HG03342 (cell line): ENCODE measurements around the gene PGP.

ENCODE experiments used
- ATAC-seq: cut with Tn5 transposase; IDR thresholded peaks from one replicate; pipeline ENCODE4 v1.9.1; 2021; ENCODE audit warnings: mild to moderate bottlenecking, moderate library complexity; ENCODE audit not compliant: unreplicated experiment

Gene PGP

DNA sequence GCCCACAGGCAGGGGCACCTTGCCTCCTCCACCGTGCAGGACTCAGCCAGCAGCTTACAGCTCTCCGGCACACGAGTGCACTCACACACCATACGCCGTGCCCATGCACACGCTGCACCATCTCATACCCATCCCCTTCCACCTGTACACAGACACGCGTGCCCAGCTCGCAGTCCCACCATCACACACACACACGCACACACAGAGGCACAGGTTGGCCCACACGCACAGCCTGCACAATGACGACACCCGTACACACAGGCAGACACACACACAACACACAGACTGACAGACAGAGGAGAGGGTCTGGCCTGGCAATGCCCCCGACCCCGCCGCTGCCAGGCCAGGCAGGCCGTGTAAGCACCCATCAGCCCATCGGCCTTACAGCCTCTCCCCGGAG is 30.3 kb downstream of the PGP start:
- ATAC-seq: no peak

DNA sequence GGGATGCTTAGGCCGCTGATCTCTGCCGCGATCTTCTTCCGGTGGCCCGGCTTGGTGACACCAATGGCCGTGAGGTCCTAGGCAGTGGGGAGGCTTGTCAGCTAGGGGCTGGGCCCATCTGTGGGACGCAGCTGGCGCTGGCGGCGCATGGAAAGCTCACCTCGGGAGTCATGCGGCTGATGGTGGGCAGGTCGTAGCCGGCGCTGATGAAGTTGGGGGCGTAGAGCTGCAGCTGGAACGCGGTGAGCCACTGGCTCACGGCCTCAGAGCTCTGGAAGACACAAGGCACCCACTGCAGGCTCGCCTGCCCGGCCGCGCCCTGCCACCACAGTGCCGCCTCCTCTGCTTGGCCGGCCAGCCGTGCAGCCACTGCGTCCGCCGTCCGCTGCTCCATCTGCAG is 31.0 kb downstream of the PGP start:
- ATAC-seq: no peak

DNA sequence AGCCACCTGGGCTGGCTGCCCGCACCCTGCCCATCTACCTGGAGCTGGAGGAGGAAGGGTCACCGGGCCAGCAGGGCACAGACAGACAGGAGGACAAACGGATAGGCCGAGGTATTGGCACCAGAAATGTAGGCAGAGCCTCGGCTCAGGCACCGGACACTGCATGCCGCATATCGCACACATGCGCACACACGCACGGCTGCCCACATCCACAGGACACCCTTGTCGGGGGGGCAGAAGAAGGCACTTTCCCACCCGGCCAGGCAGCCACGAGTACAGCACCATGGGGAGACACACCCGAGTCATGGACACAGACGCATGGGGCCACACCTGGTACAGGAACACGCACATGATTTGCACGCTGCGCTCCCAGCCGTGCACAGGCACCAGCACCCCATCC is 32.7 kb downstream of the PGP start:
- no peak for ATAC-seq

DNA sequence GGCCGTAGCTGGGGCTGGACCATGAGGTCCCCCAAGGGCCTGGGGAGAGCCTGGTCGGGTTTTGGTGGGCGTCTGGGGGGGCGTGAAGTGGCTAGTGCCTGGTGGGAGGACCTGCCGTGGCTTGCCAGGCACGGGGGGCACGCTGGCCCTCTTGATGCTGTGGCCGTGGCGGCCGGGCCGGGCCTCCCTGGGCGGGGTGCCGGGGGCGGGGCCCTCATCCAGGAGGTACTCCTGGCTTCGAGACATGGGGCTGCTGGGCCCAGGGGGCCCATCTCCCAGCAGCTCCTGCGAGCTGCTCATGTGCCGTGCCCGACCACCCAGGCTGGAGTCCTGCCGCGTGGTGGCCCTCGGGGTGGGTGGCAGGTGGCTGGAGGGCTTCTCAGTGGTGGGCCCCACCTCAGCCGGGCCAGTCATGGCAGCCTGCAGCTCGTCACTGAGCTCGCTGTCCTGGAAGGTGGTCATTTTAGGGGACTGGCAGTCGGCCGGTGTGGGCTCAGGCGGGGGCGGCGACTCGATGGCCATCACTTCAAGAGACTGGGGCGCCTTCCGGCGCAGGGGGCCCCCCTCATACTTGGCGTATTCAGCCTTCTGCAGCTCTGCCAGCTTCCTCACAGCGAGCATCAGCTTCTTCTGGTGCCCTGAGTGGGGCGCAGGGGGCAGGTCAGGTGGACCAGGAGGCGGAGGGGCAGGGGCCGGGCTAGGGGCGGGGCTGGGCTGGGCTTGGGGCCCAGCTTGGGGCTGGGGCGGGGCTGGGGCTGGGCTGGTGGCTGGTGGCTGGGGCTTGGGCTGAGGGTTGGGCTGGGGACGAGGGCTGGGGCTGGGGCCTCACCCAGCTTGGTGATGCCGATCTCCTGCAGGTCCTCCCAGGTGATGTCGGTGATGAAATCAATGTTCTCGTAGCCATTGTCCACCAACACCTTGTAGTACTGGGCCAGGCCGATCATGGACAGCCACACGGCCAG is 33.4 kb downstream of the PGP start:
- ATAC-seq: no peak

DNA sequence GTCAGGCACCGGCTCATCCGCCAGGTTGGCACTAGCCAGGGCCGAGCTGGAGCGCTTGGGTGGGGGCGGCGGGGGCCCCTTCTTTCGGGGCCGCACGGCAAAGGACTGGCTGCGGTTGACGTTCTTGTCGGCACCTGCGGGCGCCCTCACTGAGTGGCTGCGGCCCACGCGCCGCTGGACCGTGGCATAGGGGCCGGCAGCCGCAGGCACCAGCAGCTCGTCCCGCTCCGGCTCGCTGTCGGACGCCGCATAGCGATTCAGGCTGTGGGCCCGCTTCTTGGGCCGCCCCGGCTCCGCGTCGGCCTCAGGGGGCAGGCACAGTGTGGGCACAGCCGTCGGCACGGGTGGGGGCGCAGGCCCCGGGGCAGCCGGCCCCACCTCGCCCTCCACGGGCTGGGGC is 34.2 kb downstream of the PGP start:
- no peak for ATAC-seq

DNA sequence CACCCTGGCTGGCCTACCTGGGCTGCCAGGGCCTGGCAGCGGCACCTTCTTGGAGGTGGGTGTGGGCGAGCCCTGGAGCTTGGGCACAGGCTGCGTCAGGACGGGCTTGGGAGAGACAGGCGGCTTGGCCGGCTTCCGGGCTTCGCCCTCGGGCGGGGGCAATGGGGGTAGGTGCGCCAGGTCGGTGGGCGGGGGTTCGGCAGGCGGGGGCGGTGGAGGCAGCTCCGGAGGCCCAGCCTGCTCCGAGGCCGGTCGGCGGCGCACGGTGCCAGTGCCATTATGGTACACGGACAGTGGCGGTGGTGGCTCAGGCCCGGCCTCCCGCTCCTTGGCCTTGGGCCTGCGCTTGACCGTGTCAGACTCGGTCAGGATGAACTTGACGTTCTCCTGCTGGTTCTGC is 35.1 kb downstream of the PGP start:
- no peak for ATAC-seq

DNA sequence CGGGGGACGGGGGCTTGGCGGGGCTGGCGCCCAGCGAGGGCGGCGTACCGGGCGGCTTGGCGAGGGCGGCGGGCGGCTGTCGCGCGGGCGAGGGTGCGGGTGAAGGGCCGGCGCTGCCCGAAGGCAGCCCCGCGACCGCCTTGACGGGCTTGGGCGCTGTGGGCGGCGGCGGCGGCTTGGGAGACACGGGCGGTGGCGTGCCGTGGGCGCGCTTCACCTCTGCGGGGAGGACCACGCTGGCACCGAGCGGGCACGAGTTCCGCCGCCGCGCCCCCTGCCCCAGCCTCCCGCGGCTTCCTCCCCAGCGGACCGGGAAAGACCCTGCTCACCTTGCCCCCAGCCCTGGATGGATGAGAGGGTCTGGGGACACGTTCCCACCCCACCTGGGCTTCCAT is 35.5 kb downstream of the PGP start:
- ATAC-seq: no peak

DNA sequence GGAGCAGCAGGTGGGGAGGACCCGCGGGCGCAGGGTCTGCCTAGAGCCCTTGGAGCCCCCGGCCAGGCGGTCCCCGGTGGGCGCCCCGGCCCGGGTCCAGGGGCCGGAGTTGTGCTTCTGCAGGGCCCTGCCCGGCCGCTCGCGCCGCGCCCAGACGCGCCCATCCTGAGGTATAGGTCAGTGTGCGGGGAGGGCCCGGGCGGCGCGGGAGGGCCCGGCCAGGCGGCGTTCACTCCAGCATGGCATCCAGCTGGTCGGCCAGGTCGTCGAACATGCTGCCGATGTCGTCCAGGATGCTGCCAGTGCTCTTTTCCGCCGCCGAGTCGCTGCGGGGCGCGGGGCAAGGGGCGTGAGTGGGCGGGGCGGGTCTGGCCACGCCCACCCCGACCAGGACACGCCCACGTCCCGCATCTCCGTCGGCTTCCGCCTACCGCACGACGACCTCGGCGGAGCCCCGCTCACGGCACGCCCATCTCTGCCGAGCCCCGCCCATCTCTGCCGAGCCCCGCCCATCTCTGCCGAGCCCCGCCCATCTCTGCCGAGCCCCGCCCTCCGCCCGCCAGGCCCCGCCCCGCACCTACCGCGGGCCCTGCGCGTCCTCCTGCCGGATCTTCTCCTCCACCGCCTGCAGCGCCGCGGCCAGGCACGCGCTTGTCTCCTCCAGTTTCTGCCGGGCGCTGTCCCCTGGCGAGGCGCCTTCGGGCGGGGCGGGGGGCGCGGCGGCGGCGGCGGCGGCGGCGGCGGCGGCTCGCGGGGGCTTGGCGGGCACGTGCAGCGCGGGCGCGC is 36.1 kb downstream of the PGP start:
- ATAC-seq: no peak

DNA sequence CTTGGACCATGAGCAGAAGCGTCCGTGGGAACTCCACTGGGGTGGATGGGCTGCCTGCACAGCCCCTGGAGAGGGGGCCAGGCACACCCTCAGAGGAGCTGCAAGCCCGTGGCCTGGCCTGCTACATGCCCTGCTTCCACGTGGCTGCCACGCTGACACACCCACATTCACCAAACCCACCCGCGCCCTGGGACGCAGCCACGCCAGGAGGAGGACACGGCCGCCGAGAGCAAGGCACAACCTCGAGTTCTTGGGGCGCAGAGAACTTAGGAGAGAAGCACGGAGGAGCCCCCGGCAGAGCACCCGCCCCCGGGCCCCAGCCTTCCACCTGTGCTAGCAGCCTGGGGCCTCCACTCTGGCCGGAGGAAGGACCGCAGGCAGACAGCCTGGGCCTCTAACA is 37.1 kb downstream of the PGP start:
- no peak for ATAC-seq

DNA sequence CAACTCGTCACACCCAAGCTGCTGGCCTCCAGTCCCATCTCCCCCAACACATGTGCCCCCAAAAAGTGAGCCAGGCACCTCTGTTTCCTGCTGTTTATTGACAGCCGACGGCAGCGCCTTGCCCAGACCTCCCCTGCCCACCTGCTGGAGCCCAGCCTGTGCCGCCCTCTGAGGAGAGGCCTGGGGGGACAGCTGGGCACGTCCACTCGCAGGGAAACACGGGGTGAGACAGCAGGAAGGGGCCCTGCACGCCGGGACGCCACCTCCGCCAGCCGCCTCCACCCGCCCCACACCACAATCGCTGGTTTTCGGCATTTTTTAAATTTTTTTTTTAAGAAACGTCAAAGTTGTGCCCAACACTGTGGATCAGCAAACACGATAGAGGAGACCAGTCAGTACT is 37.5 kb downstream of the PGP start:
- ATAC-seq: no peak

DNA sequence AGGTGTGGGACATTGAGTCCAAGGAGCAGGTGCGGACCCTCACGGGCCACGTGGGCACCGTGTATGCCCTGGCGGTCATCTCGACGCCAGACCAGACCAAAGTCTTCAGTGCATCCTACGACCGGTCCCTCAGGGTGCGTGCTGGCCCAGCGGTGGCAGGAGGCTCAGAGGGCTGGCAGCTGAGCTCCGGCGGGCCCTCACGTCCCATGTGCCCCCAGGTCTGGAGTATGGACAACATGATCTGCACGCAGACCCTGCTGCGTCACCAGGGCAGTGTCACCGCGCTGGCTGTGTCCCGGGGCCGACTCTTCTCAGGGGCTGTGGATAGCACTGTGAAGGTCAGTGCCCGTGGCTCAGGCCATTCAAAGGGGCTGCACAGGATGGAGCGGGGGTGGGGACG is 38.6 kb downstream of the PGP start:
- no peak for ATAC-seq

DNA sequence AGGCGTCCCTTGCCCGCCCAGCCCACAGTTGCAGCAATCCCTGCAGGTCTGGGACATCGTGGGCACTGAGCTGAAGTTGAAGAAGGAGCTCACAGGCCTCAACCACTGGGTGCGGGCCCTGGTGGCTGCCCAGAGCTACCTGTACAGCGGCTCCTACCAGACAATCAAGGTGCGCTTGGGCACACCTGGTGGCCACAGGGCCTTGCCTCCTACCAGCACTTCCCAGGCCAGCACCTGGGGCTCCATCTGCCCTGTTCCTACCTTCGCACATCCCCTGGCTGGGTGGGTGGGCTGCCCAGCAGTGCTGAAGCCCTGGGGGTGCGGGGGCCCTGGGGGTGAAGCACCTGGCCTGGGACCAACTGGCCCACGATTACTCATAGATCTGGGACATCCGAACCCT is 39.2 kb downstream of the PGP start:
- no peak for ATAC-seq

DNA sequence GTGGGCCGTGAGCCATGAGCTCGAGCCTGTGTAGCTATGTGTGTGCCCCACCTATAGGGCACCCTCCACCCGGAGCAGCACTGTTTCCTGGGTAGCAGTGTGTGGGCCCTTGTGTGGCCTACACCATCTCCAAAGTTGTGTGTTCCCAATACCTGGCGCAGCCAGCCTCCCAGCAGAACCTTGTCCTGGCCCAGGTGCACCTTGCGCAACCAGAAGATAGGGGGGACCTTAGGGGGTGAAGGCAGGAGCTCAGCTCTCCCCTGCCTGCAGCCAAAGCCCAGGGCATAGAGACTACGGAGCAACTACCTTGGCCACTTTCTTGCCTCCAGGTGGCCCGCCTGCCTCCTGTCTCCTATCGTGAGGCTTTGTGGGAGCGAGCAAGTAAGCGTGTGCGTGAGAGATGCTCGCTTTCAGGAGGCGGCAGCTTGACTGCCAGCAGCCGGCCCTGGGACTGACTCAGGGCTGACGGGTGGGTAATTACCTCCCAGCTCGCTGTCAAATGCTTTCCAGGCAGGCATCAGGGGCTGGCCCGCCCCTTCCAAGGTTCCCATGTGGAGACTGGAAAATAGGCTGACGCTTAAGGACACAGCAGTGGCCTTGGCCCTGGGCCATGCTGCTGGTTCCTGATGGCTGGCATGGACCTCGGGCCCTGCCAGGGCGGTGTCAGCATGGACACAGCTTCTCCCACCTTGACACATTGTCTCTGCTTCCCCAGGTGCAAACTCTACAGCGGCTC is 40.1 kb downstream of the PGP start:
- no peak for ATAC-seq

DNA sequence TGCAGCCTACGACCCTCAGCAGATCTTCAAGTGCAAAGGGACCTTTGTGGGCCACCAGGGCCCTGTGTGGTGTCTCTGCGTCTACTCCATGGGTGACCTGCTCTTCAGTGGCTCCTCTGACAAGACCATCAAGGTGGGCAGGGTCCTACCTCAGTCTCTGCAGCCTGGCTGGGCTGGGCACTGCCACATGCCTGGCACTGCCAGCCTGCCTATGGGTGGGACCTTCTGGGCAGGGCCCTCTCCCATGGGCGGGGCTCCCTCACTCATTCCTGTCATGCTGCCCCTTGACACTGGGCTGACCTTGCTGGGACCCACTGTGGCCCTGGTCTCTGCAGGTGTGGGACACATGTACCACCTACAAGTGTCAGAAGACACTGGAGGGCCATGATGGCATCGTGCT is 40.7 kb downstream of the PGP start:
- ATAC-seq: no peak

DNA sequence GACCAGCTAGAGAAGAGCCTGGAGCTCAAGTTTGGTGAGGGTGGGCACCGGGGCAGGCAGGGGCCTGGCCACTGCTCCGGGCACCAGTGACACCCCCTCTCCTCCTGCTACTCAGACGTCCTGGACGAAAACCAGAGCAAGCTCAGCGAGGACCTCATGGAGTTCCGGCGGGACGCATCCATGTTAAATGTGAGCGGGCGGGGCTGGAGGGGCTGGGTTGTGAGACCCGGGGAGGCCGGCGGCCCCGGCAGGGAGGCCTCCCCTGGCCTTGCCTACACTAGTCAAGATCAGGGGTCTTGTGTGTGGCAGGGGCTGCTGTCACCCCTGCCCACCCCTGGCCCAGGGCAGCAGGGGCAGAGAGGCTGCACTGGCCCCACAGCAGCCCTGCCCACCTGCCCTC is 41.3 kb downstream of the PGP start:
- ATAC-seq: no peak

DNA sequence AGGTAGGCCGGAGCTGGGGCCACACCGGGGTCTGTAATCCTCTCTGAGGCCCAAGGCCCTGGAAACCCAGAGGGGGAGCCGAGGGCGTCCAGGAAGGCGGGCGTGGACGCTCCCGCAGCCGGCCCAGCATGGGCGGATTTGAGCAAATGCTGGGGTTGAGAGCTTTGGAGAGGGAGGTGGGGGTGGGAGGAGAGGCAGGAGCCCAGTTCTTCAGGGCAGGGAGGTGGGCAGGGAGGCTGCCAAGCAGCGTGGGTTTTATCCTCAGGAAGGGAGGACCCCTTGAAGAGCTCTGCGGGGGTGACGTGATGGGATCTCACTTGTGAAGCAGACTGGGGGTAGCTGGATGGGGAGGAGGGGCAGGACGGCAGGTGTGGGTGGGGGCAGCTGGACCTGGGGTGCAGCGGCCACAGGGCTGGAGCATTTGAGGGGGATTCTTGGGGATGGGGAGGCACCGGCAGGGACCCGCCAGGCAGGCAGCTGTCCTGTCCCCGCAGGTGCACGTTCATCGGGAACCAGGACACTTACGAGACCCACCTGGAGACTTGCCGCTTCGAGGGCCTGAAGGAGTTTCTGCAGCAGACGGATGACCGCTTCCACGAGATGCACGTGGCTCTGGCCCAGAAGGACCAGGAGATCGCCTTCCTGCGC is 41.8 kb downstream of the PGP start:
- ATAC-seq: no peak

DNA sequence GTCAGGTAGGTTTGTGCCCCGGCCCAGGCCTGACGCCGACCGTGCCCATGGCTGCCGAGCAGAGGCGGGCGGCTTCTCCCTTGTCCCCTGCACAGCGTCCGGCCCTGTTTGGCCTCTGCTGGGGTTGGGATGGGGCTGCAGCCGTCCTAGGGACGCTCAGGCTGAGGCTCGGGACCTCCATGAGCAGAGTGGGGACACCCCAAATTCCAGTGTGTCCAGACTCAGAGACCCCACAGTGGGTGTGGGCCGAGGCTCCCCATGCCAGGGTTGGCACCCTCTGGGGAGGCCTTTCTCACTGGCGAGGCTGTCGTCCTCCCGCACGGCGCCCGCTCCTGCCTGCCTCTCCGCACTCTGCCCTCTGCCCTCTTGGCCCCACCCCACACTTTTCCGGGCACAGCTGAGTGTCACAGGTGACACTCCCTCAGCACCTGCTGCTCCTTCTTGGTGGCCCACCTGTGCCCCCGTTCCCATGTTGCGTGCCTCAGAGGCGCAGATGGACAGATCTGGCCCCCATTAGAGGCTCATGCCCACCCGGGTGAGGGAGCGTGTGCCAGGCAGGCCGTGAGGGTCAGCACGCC is 43.0 kb downstream of the PGP start:
- no peak for ATAC-seq

DNA sequence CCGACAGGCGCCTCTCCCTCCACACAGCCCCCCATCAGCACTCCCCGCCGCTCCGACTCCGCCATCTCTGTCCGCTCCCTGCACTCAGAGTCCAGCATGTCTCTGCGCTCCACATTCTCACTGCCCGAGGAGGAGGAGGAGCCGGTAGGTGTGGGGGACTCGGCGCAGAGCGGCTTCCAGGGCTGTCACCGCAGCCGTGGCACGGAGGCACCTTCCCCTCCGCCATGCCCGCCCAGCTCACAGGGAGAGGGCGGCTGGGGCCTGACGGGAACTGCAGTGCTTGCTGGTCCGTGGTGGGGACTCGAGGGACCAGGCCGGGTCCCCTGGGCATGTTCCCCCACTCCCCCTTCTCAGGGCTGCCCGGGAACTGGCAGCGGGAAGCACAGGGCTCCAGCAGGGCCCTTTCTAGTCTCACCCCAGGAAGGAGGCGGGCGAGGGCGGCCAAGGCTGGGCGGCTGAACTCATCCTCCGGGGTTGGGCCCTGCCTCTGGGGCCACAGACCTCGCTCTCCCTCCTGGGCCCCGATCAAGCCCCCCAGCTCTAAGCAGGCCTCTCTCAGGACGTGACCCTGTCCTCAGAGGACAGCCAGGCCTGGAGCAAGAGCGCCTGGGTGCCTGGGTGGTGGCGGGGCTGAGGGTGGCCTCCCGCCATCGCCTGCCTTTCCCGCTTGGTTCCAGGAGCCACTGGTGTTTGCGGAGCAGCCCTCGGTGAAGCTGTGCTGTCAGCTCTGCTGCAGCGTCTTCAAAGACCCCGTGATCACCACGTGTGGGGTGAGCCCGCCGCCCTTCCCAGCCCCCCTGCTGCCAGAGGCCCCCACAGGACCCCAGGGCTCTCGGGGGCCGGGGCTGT is 43.8 kb downstream of the PGP start:
- no peak for ATAC-seq

DNA sequence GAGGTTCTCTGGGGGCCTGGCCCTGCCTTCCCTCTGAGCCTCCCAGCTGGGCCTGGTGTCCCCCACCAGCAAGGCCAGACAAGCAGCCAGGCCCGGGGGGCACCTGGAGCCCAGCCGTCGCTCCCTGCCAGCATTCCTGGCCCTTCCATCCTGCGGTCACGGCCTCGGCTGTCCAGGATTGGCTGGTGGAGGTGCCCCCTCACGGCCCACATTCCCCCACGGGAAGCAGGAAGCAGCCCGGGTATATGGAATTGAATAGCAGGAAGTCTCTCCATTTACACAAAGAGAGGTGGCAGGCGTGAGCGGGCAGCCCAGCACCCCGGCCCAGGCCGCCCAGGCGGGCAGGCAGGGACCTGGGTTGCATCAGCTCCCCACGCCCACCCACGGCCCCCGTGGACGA is 44.6 kb downstream of the PGP start:
- no peak for ATAC-seq
